Fibroblast of lung (primary cell): Measurements from ENCODE around the gene CD244.

Source experiments
- EZH2 ChIP-seq: IDR thresholded peaks from 2 replicates; pipeline ENCODE4 v1.5.1; 2012; ENCODE audit warnings: low read length, control low read depth, mild to moderate bottlenecking; ENCODE audit errors: missing control alignments
- TF ChIP-seq, protein P1 (sequence below), 2 donors: IDR thresholded peaks in 1 of 2; conservative IDR thresholded peaks in 1 of 2; 1 replicate in 1 of 2; 2 replicates in 1 of 2; pipeline ENCODE4 v1.5.1; 2011 to 2012; ENCODE audit warnings: low read length in 2 of 2, control low read depth in 1 of 2, inconsistent platforms in 1 of 2, low read depth in 1 of 2, mild to moderate bottlenecking in 1 of 2

DNA sequence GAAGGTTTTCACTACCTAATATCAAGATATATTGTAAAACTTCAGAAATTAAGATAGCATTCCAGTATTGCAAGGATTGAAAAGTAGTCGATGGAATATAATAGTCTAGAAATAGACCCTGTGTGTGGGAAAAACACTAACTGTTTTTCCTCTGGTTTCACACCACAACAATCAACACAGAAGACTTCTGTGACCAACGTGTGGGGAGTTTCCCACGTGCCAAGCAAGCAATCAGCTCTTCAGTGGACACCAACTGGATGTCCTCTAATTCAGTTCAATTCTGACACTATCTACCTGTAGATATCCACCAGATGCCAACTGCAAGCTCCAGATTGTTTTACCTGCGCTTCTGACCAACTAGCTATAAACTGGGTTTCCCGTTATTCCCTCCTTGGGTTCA is 12.1 kb downstream of the CD244 start:
- TF ChIP-seq, protein P1, sequence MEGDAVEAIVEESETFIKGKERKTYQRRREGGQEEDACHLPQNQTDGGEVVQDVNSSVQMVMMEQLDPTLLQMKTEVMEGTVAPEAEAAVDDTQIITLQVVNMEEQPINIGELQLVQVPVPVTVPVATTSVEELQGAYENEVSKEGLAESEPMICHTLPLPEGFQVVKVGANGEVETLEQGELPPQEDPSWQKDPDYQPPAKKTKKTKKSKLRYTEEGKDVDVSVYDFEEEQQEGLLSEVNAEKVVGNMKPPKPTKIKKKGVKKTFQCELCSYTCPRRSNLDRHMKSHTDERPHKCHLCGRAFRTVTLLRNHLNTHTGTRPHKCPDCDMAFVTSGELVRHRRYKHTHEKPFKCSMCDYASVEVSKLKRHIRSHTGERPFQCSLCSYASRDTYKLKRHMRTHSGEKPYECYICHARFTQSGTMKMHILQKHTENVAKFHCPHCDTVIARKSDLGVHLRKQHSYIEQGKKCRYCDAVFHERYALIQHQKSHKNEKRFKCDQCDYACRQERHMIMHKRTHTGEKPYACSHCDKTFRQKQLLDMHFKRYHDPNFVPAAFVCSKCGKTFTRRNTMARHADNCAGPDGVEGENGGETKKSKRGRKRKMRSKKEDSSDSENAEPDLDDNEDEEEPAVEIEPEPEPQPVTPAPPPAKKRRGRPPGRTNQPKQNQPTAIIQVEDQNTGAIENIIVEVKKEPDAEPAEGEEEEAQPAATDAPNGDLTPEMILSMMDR (conservative IDR thresholded peaks at IDR 0.05 in 1 of 2, IDR thresholded peaks at IDR 0.05 in 1 of 2; ENCODE audit: low read depth in 1 of 2, low read length in 2 of 2): no peak
- no peak for TF ChIP-seq EZH2
